ENCODE data around the gene FAM20C. TPM values are rescaled to one million over a fixed set of nuclear protein-coding genes. Genes with fewer than 3 reads are reported as not detected.

The FAM20C gene
- total and polyA plus RNA-seq, 10 of the 15 experiments (the other 5 are each of a cell fraction or from before 2014, with no cell fraction given) = 0.44 TPM; not detected in 9

- POLR2A ChIA-PET = no interaction called here
- Histone ChIP-seq H3K9me3 (replicated peaks; ENCODE audit: control insufficient read depth, insufficient read depth, low read length) (no peaks in the 10 kb centered on the region), H3K27me3 (replicated peaks in 1 of 2; ENCODE audit: control insufficient read depth in 2 of 2, insufficient read depth in 2 of 2, low read length in 1 of 2) (no peaks in the 10 kb centered on the region), H3K27ac (ENCODE audit: control insufficient read depth, insufficient read depth) (no peak overlapping the region), H3K36me3 (ENCODE audit: control insufficient read depth in 2 of 2, insufficient read depth in 2 of 2, low read length in 1 of 2) (no peaks in the 10 kb centered on the region; a peak in 1 of 4 replicates), H2AFZ (ENCODE audit: control insufficient read depth, low read depth, low read length) (no peak overlapping the region), H3K79me2 (ENCODE audit: control insufficient read depth, insufficient read depth, low read length) (no peaks in the 10 kb centered on the region), H3K4me2 (ENCODE audit: control insufficient read depth, insufficient read depth) (no peak overlapping the region), H3K4me1 (ENCODE audit: control insufficient read depth, insufficient read depth, low read length) (no peaks in the 10 kb centered on the region), H3K4me3 (no peak overlapping the region), H3K9ac (ENCODE audit: control insufficient read depth, insufficient read depth, low read length) (no peak overlapping the region), H4K20me1 (ENCODE audit: control insufficient read depth, insufficient read depth) (no peaks in the 10 kb centered on the region)
- in situ Hi-C loops (cut with MboI) = no loop called here
- intact Hi-C loops (cut with micrococcal nuclease; ENCODE audit: unreplicated experiment) = no loop called here
- RAD21 ChIA-PET (ENCODE audit: unreplicated experiment) = no interaction called here
- FAIRE-seq = no peak
- WGBS (ENCODE audit: insufficient coverage, insufficient replicate concordance, low lambda C conversion rate, missing lambda C conversion rate) = 68% methylated on average over 13 of the region's 27 CpGs
- no peak for ATAC-seq
- no peak for DNase-seq (ENCODE audit: low read depth, low spot score)
- CTCF ChIA-PET = no interaction called here
- SMC1A ChIA-PET (ENCODE audit: uncharacterized antibody, unreplicated experiment) = no interaction called here
- BruUV-seq (replicated peaks) = no TSS peak
- no peak for TF ChIP-seq MTA3 (IDR thresholded peaks at IDR 0.05; ENCODE audit: borderline replicate concordance, low read length)
- no peak for TF ChIP-seq PAX8 (IDR thresholded peaks at IDR 0.05)
- TF ChIP-seq ZNF592 (IDR thresholded peaks at IDR 0.05) = no peak
- no peak for TF ChIP-seq PKNOX1 (IDR thresholded peaks at IDR 0.05)
- no peak for TF ChIP-seq NR2F1 (conservative IDR thresholded peaks at IDR 0.05)
- no peak for TF ChIP-seq JUND (IDR thresholded peaks at IDR 0.05; ENCODE audit: low read depth, low read length)
- no peak for TF ChIP-seq RAD51 (IDR thresholded peaks at IDR 0.05)
- no peak for TF ChIP-seq MYC (IDR thresholded peaks at IDR 0.05; ENCODE audit: insufficient read depth, insufficient read length, insufficient replicate concordance, low read length, severe bottlenecking)
- TF ChIP-seq SREBF2 (IDR thresholded peaks at IDR 0.05; ENCODE audit: low read length) = no peak
- no peak for TF ChIP-seq ZNF217 (IDR thresholded peaks at IDR 0.05)
- TF ChIP-seq NKRF (conservative IDR thresholded peaks at IDR 0.05) = no peak
- TF ChIP-seq EZH2 (IDR thresholded peaks at IDR 0.05; ENCODE audit: borderline replicate concordance, control insufficient read depth, low read depth, low read length) = no peak
- TF ChIP-seq BCL11A (IDR thresholded peaks at IDR 0.05; ENCODE audit: low read depth, low read length) = no peak
- no peak for TF ChIP-seq ATF2 (IDR thresholded peaks at IDR 0.05; ENCODE audit: low read length)
- no peak for TF ChIP-seq PAX5 (IDR thresholded peaks at IDR 0.05; ENCODE audit: borderline replicate concordance, low read depth, low read length)
- TF ChIP-seq CREB1 (IDR thresholded peaks at IDR 0.05; ENCODE audit: low read depth) = no peak
- no peak for TF ChIP-seq KLF5 (IDR thresholded peaks at IDR 0.05; ENCODE audit: partially characterized antibody)
- TF ChIP-seq YBX1 (IDR thresholded peaks at IDR 0.05) = no peak
These were observed 20.9 kb upstream of the FAM20C start for GRCh38 chr7:171364-171904.
